ENCODE measurements around the gene RFX1. TPM values are rescaled to one million over a fixed set of nuclear protein-coding genes. Genes with fewer than 3 reads are reported as not detected.
"Not testable (repeated sequence)": the region's sequence is repeated elsewhere in the genome, so short reads cannot be mapped to it uniquely, and the experiment has no call there.

RFX1 gene
- total RNA-seq, 2 donors from 2014 or later, result 11.4 to 11.9 TPM

GRCh38 chr19:14042659-14043608 is 36.8 kb upstream of the RFX1 start:
- not testable (repeated sequence) for H3K4me3 Mint-ChIP-seq; H3K9me3 Mint-ChIP-seq; H3K4me1 Mint-ChIP-seq (ENCODE audit: low read depth); H3K27me3 Mint-ChIP-seq (ENCODE audit: low read depth)
- ATAC-seq (replicated peaks in 1 of 2), result peak; percentile 58 to 67
- H3K27ac Mint-ChIP-seq, result peak overlapping the region; percentile 18
- peak; percentile 36 to 50 for DNase-seq
- peaks cover 2 to 15% of the 10 kb centered on the region in 2 donors for H3K36me3 Mint-ChIP-seq (ENCODE audit: insufficient read depth in 2 of 2)

DNA sequence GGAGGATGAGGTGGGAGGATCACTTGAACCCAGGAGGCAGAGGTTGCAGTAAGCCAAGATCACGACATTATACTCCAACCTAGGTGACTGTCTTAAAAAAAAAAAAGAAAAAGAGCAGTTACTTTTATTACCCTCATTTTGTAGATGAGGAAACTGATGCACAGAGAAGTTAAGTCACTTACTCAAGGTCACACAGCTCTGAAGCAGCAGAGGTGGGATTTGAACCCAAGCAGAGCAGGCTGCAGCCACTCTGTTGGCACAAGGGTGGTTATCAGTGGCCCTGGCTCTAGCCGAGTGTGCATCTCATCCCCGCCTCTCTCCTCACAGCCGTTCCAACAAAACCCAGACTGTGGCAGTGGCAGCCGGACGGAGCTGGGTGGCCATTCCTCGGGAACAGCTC is 33.1 kb upstream of the RFX1 start:
- H3K36me3 Mint-ChIP-seq (ENCODE audit: insufficient read depth in 2 of 2), result peaks cover 2 to 22% of the 10 kb centered on the region in 2 donors
- ATAC-seq (replicated peaks in 1 of 2), result no peak

GRCh38 chr19:14035706-14036105 is 29.6 kb upstream of the RFX1 start:
- Mint-ChIP-seq H3K36me3 (ENCODE audit: insufficient read depth in 2 of 2) (peaks cover 6 to 23% of the 10 kb centered on the region in 2 donors), H3K27me3 (ENCODE audit: low read depth) (no peaks in the 10 kb centered on the region), H3K27ac (peak overlapping the region; percentile 50), H3K4me1 (ENCODE audit: low read depth) (peaks cover 23% of the 10 kb centered on the region), H3K4me3 (no peak overlapping the region), H3K9me3 (no peaks in the 10 kb centered on the region)
- ATAC-seq (replicated peaks in 1 of 2), result no peak
- no peak for DNase-seq

More for the DNA sequence above, 33.1 kb upstream of the RFX1 start:
- DNase-seq, result no peak
- Mint-ChIP-seq H3K9me3 (no peaks in the 10 kb centered on the region), H3K27ac (no peak overlapping the region), H3K27me3 (ENCODE audit: low read depth) (no peaks in the 10 kb centered on the region), H3K4me3 (no peak overlapping the region), H3K4me1 (ENCODE audit: low read depth) (peaks cover 14% of the 10 kb centered on the region)

- peaks cover 6 to 22% of the 10 kb centered on the region in 2 donors for H3K36me3 Mint-ChIP-seq (ENCODE audit: insufficient read depth in 2 of 2)
- not testable (repeated sequence) for ATAC-seq (replicated peaks in 1 of 2); H3K27ac Mint-ChIP-seq; H3K27me3 Mint-ChIP-seq (ENCODE audit: low read depth); DNase-seq; H3K4me3 Mint-ChIP-seq; H3K9me3 Mint-ChIP-seq
- H3K4me1 Mint-ChIP-seq (ENCODE audit: low read depth), result peaks cover 23% of the 10 kb centered on the region
These were observed 29.0 kb upstream of the RFX1 start for GRCh38 chr19:14035159-14035558.

GRCh38 chr19:14033946-14034345 is 27.8 kb upstream of the RFX1 start:
- H3K4me3 Mint-ChIP-seq, result peak overlapping the region; percentile 53 to 55

GRCh38 chr19:14031719-14032480 is 25.8 kb upstream of the RFX1 start, which contains the start of gene IL27RA:
Gene IL27RA, plus strand, starts transcription at chr19:14031762. Its CDS starts 111 bp downstream, at chr19:14031873.
- DNase-seq, result peak; percentile 79 to 82
- Mint-ChIP-seq H3K36me3 (ENCODE audit: insufficient read depth in 2 of 2) (peaks cover 4 to 14% of the 10 kb centered on the region in 2 donors), H3K27ac (peak within 1 kb of the TSS; percentile 87), H3K4me3 (peak within 1 kb of the TSS; percentile 83 to 95), H3K4me1 (ENCODE audit: low read depth) (peaks cover 16% of the 10 kb centered on the region), H3K9me3 (no peaks in the 10 kb centered on the region), H3K27me3 (ENCODE audit: low read depth) (no peaks in the 10 kb centered on the region)
- peak; percentile 82 to 85 for ATAC-seq (replicated peaks in 1 of 2)

More at GRCh38 chr19:14033946-14034345, 27.8 kb upstream of the RFX1 start:
- peaks cover 23% of the 10 kb centered on the region for H3K4me1 Mint-ChIP-seq (ENCODE audit: low read depth)
- no peaks in the 10 kb centered on the region for H3K9me3 Mint-ChIP-seq
- no peaks in the 10 kb centered on the region for H3K27me3 Mint-ChIP-seq (ENCODE audit: low read depth)
- peak overlapping the region; percentile 78 for H3K27ac Mint-ChIP-seq
- DNase-seq (no peak), ATAC-seq (replicated peaks in 1 of 2) (no peak)
- H3K36me3 Mint-ChIP-seq (ENCODE audit: insufficient read depth in 2 of 2), result peaks cover 6 to 21% of the 10 kb centered on the region in 2 donors

DNA sequence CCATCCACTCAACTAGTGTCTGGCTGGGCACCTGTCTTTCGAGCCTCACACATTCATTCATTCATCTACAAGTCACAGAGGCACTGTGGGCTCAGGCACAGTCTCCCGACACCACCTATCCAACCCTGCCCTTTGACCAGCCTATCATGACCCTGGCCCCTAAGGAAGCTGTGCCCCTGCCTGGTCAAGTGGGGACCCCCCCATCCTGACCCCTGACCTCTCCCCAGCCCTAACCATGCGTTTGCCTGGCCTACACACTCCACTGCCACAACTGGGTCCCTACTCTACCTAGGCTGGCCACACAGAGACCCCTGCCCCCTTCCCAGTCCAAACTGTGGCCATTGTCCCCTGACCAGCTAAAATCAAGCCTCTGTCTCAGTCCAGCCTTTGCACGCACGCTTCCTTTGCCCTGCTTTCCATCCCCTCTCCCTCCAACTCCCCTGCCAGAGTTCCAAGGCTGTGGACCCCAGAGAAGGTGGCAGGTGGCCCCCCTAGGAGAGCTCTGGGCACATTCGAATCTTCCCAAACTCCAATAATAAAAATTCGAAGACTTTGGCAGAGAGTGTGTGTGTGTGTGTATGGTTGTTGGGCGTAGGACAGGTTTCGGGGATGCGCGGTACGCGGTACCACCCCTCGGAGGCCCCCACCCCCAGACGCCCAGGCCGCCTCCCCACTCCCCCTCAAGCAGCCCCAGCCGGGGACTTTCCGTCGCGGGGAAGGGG is 25.0 kb upstream of the RFX1 start:
- Mint-ChIP-seq H3K9me3 (no peaks in the 10 kb centered on the region), H3K4me1 (ENCODE audit: low read depth) (peaks cover 16% of the 10 kb centered on the region), H3K36me3 (ENCODE audit: insufficient read depth in 2 of 2) (peaks cover 4 to 11% of the 10 kb centered on the region in 2 donors), H3K27ac (peak overlapping the region; percentile 87), H3K4me3 (peak overlapping the region; percentile 83 to 95), H3K27me3 (ENCODE audit: low read depth) (no peaks in the 10 kb centered on the region)
- DNase-seq (no peak), ATAC-seq (replicated peaks in 1 of 2) (no peak)

- DNase-seq, result no peak
- no peak for ATAC-seq (replicated peaks in 1 of 2)
- Mint-ChIP-seq H3K4me1 (ENCODE audit: low read depth) (peaks cover 13% of the 10 kb centered on the region), H3K27ac (no peak overlapping the region), H3K27me3 (ENCODE audit: low read depth) (no peaks in the 10 kb centered on the region), H3K4me3 (no peak overlapping the region), H3K36me3 (ENCODE audit: insufficient read depth in 2 of 2) (peaks cover 2 to 6% of the 10 kb centered on the region in 2 donors), H3K9me3 (no peaks in the 10 kb centered on the region)
These were observed 22.8 kb upstream of the RFX1 start for GRCh38 chr19:14028901-14029300.

DNA sequence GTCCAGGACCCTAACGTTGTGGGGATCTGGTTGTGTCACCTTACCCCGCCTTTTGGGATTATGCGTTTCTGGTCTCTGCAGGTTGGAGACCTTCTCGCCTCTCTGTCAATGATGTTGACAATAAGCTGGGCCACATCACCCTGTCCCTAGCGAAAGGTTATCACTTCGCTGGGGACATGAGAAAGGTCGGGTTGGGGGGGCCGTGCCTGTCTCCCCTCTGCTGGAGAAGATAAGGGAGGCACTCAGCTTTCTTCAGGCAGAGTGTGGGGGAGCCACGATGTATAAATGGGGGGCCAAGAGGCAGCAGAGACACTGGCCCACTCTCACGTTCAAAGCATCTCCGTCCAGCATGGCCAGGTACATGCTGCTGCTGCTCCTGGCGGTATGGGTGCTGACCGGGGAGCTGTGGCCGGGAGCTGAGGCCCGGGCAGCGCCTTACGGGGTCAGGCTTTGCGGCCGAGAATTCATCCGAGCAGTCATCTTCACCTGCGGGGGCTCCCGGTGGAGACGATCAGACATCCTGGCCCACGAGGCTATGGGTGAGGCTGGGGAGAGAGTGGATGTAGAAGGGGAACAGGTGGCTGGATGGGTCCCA is 21.8 kb upstream of the RFX1 start, which contains the start of gene RLN3:
TSS of gene RLN3 (plus strand) at position 293 of the 595 bp plus-strand sequence. CDS start at position 350, 57 bp downstream.
- ATAC-seq (replicated peaks in 1 of 2), result no peak
- H3K4me1 Mint-ChIP-seq (ENCODE audit: low read depth), result peaks cover 19% of the 10 kb centered on the region
- H3K36me3 Mint-ChIP-seq (ENCODE audit: insufficient read depth in 2 of 2), result peaks cover 1 to 4% of the 10 kb centered on the region in 2 donors
- H3K27ac Mint-ChIP-seq, result no peak within 1 kb of the TSS
- H3K9me3 Mint-ChIP-seq, result no peaks in the 10 kb centered on the region
- no peaks in the 10 kb centered on the region for H3K27me3 Mint-ChIP-seq (ENCODE audit: low read depth)
- no peak within 1 kb of the TSS for H3K4me3 Mint-ChIP-seq
- DNase-seq, result no peak

DNA sequence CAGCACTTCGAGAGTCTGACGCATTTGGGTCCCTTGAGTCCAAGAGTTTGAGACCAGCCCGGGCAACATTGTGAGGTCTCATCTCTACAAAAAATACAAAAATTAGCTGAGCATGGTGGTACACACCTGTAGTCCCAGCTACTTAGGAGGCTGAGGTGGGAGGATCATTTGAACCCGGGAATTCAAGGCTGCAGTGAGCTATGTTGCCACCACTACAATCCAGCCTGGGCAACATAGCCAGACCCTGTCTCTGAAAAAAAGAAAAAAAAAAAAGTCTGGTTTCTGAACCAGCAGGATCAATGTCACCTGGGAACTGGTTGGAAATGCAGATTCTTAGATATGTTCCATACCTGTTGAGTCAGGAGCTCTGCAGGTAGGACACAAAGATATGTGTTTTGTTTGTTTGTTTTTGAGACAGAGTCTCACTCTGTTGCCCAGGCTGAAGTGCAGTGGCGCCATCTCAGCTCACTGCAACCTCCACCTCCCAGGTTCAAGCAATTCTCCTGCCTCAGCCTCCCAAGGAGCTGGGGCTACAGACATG is 20.6 kb upstream of the RFX1 start:
- H3K4me3 Mint-ChIP-seq; H3K9me3 Mint-ChIP-seq; DNase-seq; H3K27me3 Mint-ChIP-seq (ENCODE audit: low read depth); H3K36me3 Mint-ChIP-seq (ENCODE audit: insufficient read depth in 2 of 2); ATAC-seq (replicated peaks in 1 of 2); H3K27ac Mint-ChIP-seq: not testable (repeated sequence)
- H3K4me1 Mint-ChIP-seq (ENCODE audit: low read depth), result peaks cover 19% of the 10 kb centered on the region

GRCh38 chr19:14023404-14024235 is 17.5 kb upstream of the RFX1 start:
- Mint-ChIP-seq H3K4me1 (ENCODE audit: low read depth) (peaks cover 14% of the 10 kb centered on the region), H3K27me3 (ENCODE audit: low read depth) (no peaks in the 10 kb centered on the region), H3K9me3 (no peaks in the 10 kb centered on the region), H3K27ac (no peak overlapping the region), H3K36me3 (ENCODE audit: insufficient read depth in 2 of 2) (no peaks in the 10 kb centered on the region), H3K4me3 (no peak overlapping the region)
- ATAC-seq (replicated peaks in 1 of 2) (no peak), DNase-seq (no peak)

Data from activated T-cell treated with anti-CD3 and anti-CD28 coated beads, Interleukin-2, amount 50 U/mL, for 72 hours (primary cell).